CD4-positive, alpha-beta T cell treated with Interleukin-4 for 4 hours (primary cell): ENCODE data around the gene GAREM1.

Source experiments
- DNase-seq: peaks from one replicate; pipeline ENCODE4 v3.0.0-alpha.2; 2020

GAREM1 gene

GRCh38 chr18:32422978-32423740 lies 47.5 kb downstream of the GAREM1 start:
- no peak for DNase-seq

- DNase-seq = no peak
Measured at GRCh38 chr18:32422201-32422600, 48.5 kb downstream of the GAREM1 start.

DNA sequence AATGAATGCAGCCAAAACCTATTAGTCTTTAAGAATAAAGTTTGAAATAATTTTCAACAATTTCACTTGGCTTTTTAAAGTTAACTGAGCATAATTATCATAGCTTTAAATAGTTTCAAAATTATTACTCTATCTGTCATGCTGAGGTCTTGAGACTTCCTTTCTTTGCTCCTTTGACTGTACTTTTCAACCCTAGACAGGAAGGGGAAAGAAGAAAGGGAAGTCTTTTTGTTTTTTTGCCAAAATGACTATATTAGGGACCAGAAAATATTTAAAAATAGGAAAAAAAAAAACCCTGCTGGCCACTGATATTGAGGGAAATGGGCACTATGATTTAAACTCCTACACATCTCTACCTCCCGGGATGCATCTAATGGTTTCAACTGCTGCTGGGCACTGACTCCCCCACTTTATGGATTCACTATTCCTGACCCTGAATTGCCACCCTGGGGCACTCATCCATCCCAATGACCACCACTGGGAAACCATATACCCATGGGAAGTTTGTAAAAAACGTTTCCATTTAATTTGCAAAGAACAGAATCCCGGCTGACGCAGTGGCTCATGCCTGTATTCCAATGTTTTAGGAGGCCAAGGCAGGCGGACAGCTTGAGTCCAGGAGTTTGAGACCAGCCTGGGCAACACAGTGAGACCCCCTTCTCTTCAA lies 50.5 kb downstream of the GAREM1 start:
- DNase-seq = no peak

DNA sequence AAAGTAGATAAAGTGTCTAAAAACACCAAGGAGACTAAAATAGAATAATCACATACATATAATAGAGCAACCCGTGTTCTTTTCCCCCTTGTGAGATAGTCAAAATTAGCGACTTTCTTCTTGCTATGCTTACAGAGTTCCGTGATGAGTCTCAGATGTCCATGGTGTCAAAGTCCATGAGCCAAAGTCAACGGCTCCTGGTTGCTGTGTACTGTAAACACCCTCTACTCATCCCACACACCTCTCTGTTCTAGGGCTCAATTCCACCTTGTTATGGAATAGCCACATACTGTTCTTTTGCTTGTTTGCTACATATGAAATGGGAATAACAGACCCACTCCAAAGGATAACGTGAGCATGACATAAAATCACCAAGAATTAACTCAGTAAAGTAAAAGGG lies 52.5 kb downstream of the GAREM1 start:
- no peak for DNase-seq

DNA sequence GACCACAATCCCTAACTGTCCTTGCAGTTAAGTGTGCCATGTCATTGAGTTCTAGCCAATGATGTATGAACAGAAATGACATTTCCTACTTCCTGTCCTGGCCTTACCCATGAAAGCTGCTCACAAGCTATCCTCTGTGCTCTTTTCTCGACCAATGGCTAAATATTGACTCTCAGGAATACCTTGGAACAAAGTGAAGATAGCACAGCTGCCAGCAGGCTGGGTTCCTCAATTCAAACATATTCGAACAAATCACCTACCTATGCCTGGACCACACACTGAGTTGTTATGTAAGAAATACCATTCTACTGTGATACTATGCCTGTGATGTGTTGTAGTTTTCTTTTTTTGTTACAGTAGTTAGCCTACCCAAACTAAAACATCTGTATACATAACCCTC lies 65.1 kb downstream of the GAREM1 start:
- DNase-seq = no peak

GRCh38 chr18:32401621-32402020 lies 69.1 kb downstream of the GAREM1 start:
- no peak for DNase-seq

- no peak for DNase-seq
Measured at GRCh38 chr18:32393407-32393806, 77.3 kb downstream of the GAREM1 start.

GRCh38 chr18:32391126-32391525 lies 79.6 kb downstream of the GAREM1 start:
- DNase-seq = no peak

GRCh38 chr18:32389858-32390257 lies 80.8 kb downstream of the GAREM1 start:
- no peak for DNase-seq

GRCh38 chr18:32389191-32389590 lies 81.5 kb downstream of the GAREM1 start:
- DNase-seq = no peak

DNA sequence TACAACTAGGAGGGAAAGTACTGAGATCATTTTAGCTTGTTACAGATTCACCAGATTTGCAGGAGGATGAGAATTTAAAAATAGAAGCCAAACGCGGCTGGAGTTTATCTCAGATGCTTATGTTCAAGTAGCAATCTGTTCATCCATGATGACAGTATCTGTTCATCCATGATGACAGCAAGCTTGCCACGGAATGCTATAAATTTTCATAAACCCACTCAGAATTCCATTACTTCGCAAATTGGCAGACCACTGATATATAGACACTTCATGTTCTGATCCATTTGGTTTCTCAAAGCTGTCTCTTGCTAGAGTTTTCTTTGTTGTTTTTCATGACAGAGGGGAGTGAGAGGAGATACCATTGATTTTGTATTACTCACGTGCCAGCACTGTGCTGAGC lies 84.2 kb downstream of the GAREM1 start:
- DNase-seq = no peak

DNA sequence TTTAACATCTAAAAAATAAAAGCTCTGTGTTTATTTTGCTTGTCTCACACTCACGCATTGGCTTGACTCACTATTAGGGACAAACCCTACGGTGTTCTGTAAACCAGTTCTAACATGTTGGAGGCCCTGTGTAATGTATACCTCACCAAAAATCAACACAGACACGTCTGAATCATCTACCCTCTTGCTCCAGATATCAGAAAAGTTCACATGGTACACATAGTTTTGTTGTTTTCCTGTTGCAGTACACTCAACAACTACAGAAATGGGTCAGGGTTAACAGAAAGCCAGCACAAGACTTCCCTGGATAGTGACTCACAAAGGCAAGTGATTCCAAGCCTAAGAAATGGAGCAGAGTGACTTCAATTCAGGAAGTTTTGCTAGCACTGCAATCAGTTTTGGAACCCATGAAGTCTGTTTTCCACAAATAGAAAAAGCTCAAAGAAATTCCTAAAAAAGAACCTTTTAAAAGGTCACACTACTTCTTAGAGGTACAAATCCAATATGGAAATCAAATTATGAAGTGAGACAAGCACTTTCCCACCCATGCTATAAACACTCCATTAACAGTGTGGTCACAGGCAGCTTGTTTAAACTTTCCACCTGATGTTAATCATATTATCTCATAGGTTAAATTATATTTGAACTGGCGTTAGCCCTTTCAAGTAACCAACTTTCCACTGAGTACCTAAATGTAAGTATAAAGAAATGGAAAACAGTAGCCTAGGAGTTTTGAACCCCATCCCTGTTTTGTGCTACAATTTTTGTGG lies 87.4 kb downstream of the GAREM1 start:
- DNase-seq = no peak

DNA sequence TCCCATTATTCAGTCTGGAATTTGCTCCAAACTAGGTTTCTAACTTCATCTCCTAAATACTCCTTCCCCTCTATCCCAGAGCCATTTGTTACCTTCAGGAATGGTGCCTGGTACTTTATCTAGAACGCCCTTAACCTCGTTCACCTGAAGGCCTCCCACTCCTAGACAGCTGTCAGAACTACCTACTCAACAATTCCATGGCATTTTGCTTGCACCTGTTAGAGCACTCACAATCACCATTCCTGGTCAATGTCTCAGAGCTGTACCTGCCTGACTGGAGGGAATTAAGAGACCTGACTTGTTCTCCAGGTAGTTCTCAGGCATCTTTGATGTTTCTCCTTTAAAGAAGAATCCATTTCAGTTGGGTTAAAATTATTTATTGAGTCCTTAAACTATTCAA lies 88.9 kb downstream of the GAREM1 start:
- no peak for DNase-seq

- no peak for DNase-seq
Measured at GRCh38 chr18:32380559-32380958, 90.1 kb downstream of the GAREM1 start.

- DNase-seq = no peak
Measured at GRCh38 chr18:32379891-32380290, 90.8 kb downstream of the GAREM1 start.

DNA sequence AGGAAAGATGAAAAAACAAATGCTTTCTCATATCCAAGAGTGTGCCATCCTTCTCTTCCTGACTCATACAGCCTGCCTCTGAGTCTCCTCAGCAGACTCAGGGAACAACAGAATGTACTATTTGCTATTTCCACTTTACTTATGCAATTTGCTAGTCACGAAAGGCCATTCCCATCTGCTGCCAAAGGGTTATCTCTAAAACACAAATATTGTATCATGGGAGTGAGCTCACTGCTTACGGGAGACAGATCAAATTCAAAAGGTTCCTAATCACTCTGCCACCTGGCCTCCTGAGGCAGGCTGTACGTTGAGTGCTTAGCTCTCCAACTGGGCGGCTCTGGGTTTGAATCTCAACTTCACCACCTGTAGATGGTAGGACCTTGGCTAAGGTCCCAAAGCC lies 92.0 kb downstream of the GAREM1 start:
- no peak for DNase-seq

- DNase-seq = no peak
Measured at GRCh38 chr18:32373995-32374394, 96.7 kb downstream of the GAREM1 start.

DNA sequence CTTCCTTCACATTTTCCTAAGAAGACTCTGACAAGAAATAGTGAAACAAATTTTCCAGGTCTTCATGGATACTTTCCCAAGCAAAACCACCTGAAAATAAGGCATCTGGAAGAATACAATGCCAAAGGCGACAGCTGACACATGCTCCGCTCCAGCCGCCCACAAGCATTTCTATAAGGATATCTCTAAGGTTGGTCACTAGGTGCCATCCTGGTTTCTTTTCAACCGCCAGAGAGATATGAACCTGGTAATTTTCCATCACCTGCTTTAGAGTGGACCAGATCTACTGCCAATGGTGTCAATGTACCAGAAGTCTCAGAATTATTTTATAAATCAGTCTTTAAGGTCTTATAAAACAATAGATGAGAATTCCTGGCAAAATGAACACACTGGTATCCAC lies 97.2 kb downstream of the GAREM1 start:
- no peak for DNase-seq

- DNase-seq = no peak
Measured at GRCh38 chr18:32372381-32373061, 98.2 kb downstream of the GAREM1 start.

GRCh38 chr18:32372047-32372380 lies 98.7 kb downstream of the GAREM1 start:
- DNase-seq = no peak

GRCh38 chr18:32371384-32371783 lies 99.3 kb downstream of the GAREM1 start:
- DNase-seq = no peak

DNA sequence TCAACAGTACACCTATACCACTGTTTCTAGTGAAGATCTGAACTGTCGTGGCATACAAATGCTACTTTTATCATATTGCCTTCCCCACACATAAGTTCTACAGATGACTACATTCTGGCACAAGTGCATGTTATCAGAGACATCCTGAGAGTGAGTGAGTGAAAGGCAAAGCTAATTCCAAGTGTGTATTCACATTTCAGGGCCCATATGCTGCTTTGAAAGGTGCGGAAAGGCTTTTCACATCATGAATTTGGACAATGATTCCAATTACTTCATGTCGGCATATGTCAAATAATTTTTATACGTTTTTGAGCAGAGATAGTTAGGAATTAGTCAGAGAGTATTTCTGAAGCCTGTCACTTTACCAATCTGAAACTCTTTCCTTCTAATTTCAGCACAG lies 101.7 kb downstream of the GAREM1 start:
- DNase-seq = no peak

GRCh38 chr18:32368170-32368569 lies 102.5 kb downstream of the GAREM1 start:
- no peak for DNase-seq
